Spleen (tissue), 11 donors: Measurements from ENCODE around the gene AQP12B. TPM values are rescaled to one million over a fixed set of nuclear protein-coding genes. Genes with fewer than 3 reads are reported as not detected.
"Not testable (repeated sequence)": the region's sequence is repeated elsewhere in the genome, so short reads cannot be mapped to it uniquely, and the experiment has no call there.

ENCODE experiments used
- DNase-seq: peaks from one replicate; pipeline ENCODE4 v3.0.0-alpha.2; 2020
- H3K27ac ChIP-seq, 8 donors: fragments of 200-600 bp; sonication (generic) in 7 of 8; 1 replicate in 4 of 8; 2 replicates in 4 of 8; pipeline versions ENCODE4 v1.5.0 to v1.8.0; 2016 to 2021; ENCODE audit warnings: inconsistent platforms in 4 of 8, mild to moderate bottlenecking in 4 of 8, moderate library complexity in 1 of 8
- H3K27me3 ChIP-seq, 7 donors: fragments of 200-600 bp; sonication (generic) in 6 of 7; replicated peaks in 1 of 7; 1 replicate in 4 of 7; 2 replicates in 3 of 7; pipeline versions ENCODE4 v1.5.0 to v1.8.0; 2016 to 2021; ENCODE audit warnings: inconsistent platforms in 3 of 7, mild to moderate bottlenecking in 1 of 7
- H3K36me3 ChIP-seq, 6 donors: fragments of 200-600 bp; sonication (generic) in 5 of 6; 1 replicate in 4 of 6; 2 replicates in 2 of 6; pipeline versions ENCODE4 v1.5.0 to v1.8.0; 2016 to 2021; ENCODE audit warnings: inconsistent platforms in 2 of 6
- H3K4me1 ChIP-seq, 6 donors: fragments of 200-600 bp; sonication (generic) in 5 of 6; 1 replicate in 3 of 6; 2 replicates in 3 of 6; pipeline versions ENCODE4 v1.5.0 to v1.8.0; 2016 to 2021; ENCODE audit warnings: inconsistent platforms in 3 of 6
- H3K4me3 ChIP-seq, 8 donors: fragments of 200-600 bp; sonication (generic) in 7 of 8; 1 replicate in 4 of 8; 2 replicates in 4 of 8; pipeline versions ENCODE4 v1.5.0 to v1.8.0; 2016 to 2021; ENCODE audit warnings: inconsistent platforms in 4 of 8, mild to moderate bottlenecking in 4 of 8, moderate library complexity in 2 of 8
- H3K9me3 ChIP-seq, 8 donors: fragments of 200-600 bp; sonication (generic) in 7 of 8; 1 replicate in 4 of 8; 2 replicates in 4 of 8; pipeline versions ENCODE4 v1.5.0 to v1.8.0; 2016 to 2021; ENCODE audit warnings: inconsistent platforms in 4 of 8
- CTCF ChIP-seq, 11 experiments: fragments of 200-600 bp in 7 of 11; fragments of 450-650 bp in 4 of 11; sonication (generic) in 4 of 11; IDR thresholded peaks in 8 of 11; conservative IDR thresholded peaks in 3 of 11; 1 replicate in 7 of 11; 2 replicates in 4 of 11; pipeline versions ENCODE4 v1.4.0 to v1.8.0; 2016 to 2021; ENCODE audit warnings: antibody characterized with exemption in 11 of 11, inconsistent platforms in 4 of 11, mild to moderate bottlenecking in 1 of 11
- POLR2A ChIP-seq, 3 donors: fragments of 450-650 bp; IDR thresholded peaks; one replicate each; pipeline ENCODE4 v1.5.1; 2017; ENCODE audit warnings: antibody characterized with exemption in 3 of 3, mild to moderate bottlenecking in 1 of 3
- POLR2AphosphoS5 ChIP-seq, 3 donors: sonication (generic); formaldehyde crosslinking; IDR thresholded peaks; one replicate each; pipeline ENCODE4 v1.5.1; 2017; ENCODE audit warnings: antibody characterized with exemption in 3 of 3
- WGBS, 5 donors: extraction: QIAGEN DNeasy Blood & Tissue Kit in 3 of 5; methylation state at CpG; one replicate each; pipeline versions ENCODE4 v1.1.5 to v1.1.7; 2013 to 2018; 5-methylcytosine and 5-hydroxymethylcytosine counted together
- intact Hi-C: fragments of 100-400 bp; cut with DNase I; formaldehyde crosslinking; loops from one replicate; pipeline ENCODE4 v1.15.0; 2023; ENCODE audit warnings: low total_unique reads
- polyA plus RNA-seq, 3 donors: library from polyadenylated mRNA; stranded (reverse); fragments of 200-250 nt; gene quantifications; one replicate each; pipeline ENCODE4 v1.2.1, GENCODE V29; 2013
- total RNA-seq, 7 donors: library from RNA; depleted of rRNA in 3 of 7; stranded (reverse); fragments of >200 nt in 3 of 7; fragmentation: NEBNext Ultra II Directional in 4 of 7; extraction: Animal tissue kit (Norgen Biotek cat#: 25700) in 4 of 7; gene quantifications; one replicate each; pipeline versions ENCODE4 v1.1.0 to v1.2.1, GENCODE V29; 2016 to 2021
- donor health status: healthy with polysubstance abuse.
- donor health status: DM: no; HTN: no; CAD: no; lungs with moderate emphysema.
- donor health status: DM: no; HTN: no; CAD: no.
- donor health status: Bipolar disorder and iron deficiency.
- donor health status: healthy.
- donor health status: DM: no; HTN: no; CAD: no.
- donor health status: DM: yes; HTN: yes; CAD: no.

The AQP12B gene
- total and polyA plus RNA-seq, 10 donors = 0.03 to 1.8 (median 0.95) TPM; not detected in 7

GRCh38 chr2:240691631-240692420 lies 9.1 kb upstream of the AQP12B start, which contains the start of gene AQP12A:
Gene AQP12A (plus strand): TSS chr2:240691866. CDS start chr2:240691914, 48 bp downstream.
- DNase-seq, H3K4me3 ChIP-seq, intact Hi-C loops, H3K27me3 ChIP-seq, H3K36me3 ChIP-seq, H3K4me1 ChIP-seq, H3K27ac ChIP-seq, H3K9me3 ChIP-seq: not testable (repeated sequence)
- 86 to 91% (median 86%) methylated on average over 7 to 30 of the region's 37 CpGs for whole genome bisulfite sequencing, 5 donors

GRCh38 chr2:240691075-240691427 lies 8.4 kb upstream of the AQP12B start:
- intact Hi-C loops, H3K4me3 ChIP-seq, DNase-seq, H3K4me1 ChIP-seq, H3K36me3 ChIP-seq, H3K9me3 ChIP-seq, H3K27me3 ChIP-seq, H3K27ac ChIP-seq: not testable (repeated sequence)
- 44 to 71% (median 55%) methylated on average over 1 of the region's 2 CpGs; no CpG with 5 or more reads in 2 of the 5 donors for WGBS, 5 donors

DNA sequence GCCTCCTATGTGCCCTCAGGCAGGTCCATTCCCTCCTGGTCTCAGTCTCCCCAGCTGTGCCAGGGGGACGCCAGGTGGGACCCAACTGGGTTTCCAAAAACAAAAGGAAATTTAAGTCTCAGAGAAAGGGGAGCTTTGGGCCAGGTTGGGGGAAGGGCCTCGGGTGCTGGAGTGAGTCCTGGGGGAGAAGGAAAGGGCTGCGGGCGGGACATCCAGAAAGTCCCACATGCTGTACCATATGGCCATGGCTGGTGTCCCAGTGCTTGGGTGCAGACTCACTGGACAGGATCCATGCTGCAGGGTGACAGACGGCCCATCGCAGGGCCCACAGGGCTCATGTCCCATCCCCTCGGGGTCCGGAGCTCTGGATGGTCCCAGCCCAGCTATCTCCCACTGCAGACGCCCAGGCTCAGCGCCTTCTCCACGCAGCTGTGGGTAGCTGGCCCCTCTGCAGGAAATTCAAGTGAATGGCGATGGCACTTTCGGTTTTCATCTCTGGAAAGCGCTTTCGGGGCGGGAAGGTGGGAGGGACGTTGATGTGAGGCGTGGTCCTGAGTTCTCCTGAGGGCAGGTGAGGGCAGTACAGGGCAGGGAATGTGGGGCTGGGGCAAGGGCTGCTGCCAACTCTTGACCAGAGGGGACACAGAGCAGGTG lies 7.9 kb upstream of the AQP12B start:
- H3K36me3 ChIP-seq, intact Hi-C loops, H3K4me1 ChIP-seq, H3K4me3 ChIP-seq, H3K9me3 ChIP-seq, H3K27ac ChIP-seq, DNase-seq, H3K27me3 ChIP-seq: not testable (repeated sequence)
- WGBS, 5 donors = 53 to 87% (median 73%) methylated on average over 5 to 8 of the region's 18 CpGs

DNA sequence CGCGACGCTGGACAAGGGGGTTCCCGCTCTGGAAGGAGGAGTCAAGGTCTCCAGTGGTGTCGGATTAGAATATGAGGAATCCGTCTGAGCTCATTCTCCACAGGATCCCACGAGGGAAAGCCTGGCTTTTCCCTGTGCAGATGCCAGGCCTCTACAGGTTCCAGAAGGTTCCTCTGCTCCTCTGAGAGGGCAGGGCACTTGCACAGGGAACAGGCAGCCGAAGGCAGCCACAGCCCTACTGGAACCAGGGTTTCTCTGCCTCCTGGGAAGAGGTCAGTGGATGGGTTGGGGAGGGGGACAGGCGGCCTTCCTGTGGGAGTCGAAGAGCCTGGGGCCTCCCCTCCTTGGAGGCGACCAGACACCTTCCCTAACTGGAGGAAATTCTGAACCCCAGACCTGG lies 7.3 kb upstream of the AQP12B start:
- intact Hi-C loops = no loop called here
- peaks cover 0 to 5% (median 0%) of the 10 kb centered on the region in 6 donors for H3K4me1 ChIP-seq
- no peaks in the 10 kb centered on the region for H3K9me3 ChIP-seq
- no peak for DNase-seq
- H3K27ac ChIP-seq = no peak overlapping the region
- H3K36me3 ChIP-seq = no peaks in the 10 kb centered on the region
- WGBS, 5 donors = 70 to 86% (median 82%) methylated on average over 10 to 11 of the region's 11 CpGs
- TF ChIP-seq POLR2A (IDR thresholded peaks at IDR 0.05) (no peak), CTCF (IDR thresholded peaks at IDR 0.05 in 8 of 11, conservative IDR thresholded peaks at IDR 0.05 in 3 of 11) (no peak), POLR2AphosphoS5 (IDR thresholded peaks at IDR 0.05) (no peak)
- H3K27me3 ChIP-seq = no peaks in the 10 kb centered on the region
- no peak overlapping the region for H3K4me3 ChIP-seq

- TF ChIP-seq POLR2AphosphoS5 (IDR thresholded peaks at IDR 0.05) (no peak), POLR2A (IDR thresholded peaks at IDR 0.05) (no peak), CTCF (IDR thresholded peaks at IDR 0.05 in 8 of 11, conservative IDR thresholded peaks at IDR 0.05 in 3 of 11) (no peak)
- Histone ChIP-seq H3K27ac (no peak overlapping the region), H3K4me1 (peaks cover 0 to 8% (median 0%) of the 10 kb centered on the region in 6 donors), H3K9me3 (no peaks in the 10 kb centered on the region), H3K27me3 (no peaks in the 10 kb centered on the region), H3K36me3 (no peaks in the 10 kb centered on the region), H3K4me3 (no peak overlapping the region)
- DNase-seq = peak; percentile 60
- WGBS, 5 donors = 79 to 96% (median 89%) methylated on average over 4 to 9 of the region's 9 CpGs
- intact Hi-C loops = no loop called here
Observed at GRCh38 chr2:240688553-240688919, 5.9 kb upstream of the AQP12B start.
